GM12873 (cell line): Measurements from ENCODE around the gene FAM222A.

Experiments
- TF ChIP-seq, protein P1 (sequence below): IDR thresholded peaks from 2 replicates; pipeline ENCODE4 v1.5.1; 2012; ENCODE audit warnings: low read depth, mild to moderate bottlenecking, moderate library complexity, low read length, control low read depth; ENCODE audit not compliant: insufficient read depth; ENCODE audit errors: missing control alignments

FAM222A gene

DNA sequence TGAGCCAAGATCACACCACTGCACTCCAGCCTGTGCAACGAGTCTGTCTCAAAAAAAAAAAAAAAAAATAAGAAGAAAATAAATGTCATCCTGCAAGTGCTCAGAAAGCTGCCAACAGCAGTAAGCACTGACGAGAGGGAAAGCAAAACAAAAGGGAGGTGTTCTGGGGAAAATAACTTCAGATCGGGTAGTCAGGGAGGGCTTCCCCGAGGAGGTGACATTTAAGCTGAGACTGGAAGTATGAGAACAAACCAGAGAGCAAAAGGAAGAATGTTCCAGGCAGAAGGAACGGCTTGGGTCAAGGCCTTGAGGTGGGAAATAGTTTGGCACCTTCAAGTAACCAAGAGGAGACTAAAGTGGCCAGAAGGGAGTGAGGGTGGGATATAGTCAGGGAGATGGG, 4.7 kb upstream of the FAM222A start:
- TF ChIP-seq, protein P1, sequence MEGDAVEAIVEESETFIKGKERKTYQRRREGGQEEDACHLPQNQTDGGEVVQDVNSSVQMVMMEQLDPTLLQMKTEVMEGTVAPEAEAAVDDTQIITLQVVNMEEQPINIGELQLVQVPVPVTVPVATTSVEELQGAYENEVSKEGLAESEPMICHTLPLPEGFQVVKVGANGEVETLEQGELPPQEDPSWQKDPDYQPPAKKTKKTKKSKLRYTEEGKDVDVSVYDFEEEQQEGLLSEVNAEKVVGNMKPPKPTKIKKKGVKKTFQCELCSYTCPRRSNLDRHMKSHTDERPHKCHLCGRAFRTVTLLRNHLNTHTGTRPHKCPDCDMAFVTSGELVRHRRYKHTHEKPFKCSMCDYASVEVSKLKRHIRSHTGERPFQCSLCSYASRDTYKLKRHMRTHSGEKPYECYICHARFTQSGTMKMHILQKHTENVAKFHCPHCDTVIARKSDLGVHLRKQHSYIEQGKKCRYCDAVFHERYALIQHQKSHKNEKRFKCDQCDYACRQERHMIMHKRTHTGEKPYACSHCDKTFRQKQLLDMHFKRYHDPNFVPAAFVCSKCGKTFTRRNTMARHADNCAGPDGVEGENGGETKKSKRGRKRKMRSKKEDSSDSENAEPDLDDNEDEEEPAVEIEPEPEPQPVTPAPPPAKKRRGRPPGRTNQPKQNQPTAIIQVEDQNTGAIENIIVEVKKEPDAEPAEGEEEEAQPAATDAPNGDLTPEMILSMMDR = no peak

GRCh38 chr12:109709401-109709991, 4.1 kb upstream of the FAM222A start:
- TF ChIP-seq, protein P1 = no peak

- TF ChIP-seq, protein P1 = no peak
These were observed 3.3 kb upstream of the FAM222A start for GRCh38 chr12:109710205-109710746.

- TF ChIP-seq, protein P1 = no peak
These were observed 2.7 kb upstream of the FAM222A start for GRCh38 chr12:109710747-109711595.

DNA sequence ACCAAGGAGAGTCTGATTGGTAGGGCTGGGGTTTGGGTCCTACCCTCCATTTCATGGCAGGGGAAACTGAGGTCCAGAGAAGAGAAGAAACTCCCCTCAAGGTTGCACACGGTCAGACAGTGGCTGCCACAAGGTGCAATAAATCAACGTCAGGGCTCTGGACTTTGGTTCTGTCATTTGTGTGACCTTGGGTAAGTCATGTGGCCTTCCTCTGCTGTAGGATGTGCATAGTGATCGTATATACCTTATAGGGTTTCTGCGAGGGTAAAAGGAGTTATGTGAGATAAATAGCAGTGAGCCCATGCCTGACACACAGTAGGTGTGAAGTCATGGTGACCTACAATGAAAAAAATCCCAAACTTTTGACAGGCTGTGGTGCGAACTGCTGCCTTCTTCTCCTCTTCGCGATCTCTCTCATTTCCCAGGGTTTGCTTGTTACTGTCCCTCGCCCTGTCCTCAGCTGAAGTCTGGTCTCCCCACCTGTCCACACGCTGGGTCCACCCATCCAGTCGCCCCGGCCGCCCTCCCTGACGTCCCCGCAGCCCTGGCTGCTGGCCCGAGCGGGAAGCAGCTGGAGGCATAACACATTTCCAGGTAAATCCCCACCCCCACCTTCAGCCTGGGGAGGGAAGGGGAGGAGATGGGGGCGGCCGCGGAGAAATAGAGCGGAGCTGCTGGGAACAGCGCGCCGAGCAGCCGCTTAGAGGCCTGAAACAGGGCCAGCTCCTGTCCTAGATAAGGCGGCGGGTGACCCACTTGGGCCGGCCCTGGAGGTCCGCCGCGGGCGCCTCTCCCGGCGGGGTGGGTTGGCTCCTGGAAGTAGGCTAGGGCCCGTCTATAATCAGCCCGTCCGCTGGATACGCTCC, 1.8 kb upstream of the FAM222A start:
- TF ChIP-seq, protein P1 = no peak

DNA sequence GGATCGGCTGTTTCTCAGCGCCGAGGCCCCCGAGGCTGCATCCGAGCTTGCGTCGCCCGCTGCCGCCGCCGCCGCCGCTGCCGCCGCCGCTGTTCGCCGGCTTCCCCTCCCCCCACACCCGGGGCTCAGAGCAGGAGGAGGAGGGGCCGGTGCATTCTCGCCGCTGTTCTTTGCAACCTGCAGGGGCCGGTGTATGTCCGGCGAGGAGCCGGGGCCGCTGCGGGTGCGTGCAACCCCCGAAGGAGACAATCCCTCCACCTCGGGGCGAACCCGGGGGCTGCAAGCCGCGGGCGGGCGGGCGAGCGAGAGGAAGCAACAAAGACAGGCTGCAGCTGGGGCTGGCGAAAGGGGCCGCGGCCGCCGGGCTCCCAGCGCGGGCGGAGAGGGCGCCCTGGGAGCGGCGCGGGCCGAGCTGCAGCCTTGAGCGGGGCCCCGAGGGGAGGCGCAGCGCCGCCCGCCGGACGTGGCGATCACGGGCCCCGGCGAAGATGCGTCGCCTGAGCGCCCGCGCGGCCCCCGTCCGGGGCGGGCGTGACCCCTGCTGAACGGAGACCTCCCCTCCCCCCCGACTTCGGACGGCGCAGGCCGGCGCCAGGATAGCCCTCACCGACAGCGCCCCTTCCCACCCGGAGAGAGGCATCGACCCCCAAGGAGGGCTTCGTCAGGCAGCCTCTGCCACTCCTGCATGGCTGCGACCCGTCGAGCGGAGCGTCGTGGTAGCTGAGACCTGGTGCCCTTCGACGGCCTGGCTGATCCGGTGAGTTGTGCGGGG, 702 bp downstream of the FAM222A start:
- TF ChIP-seq, protein P1 = peak; percentile 24
